ENCODE data around the gene REXO4. TPM values are rescaled to one million over a fixed set of nuclear protein-coding genes. Genes with fewer than 3 reads are reported as not detected.

The REXO4 gene
- total and polyA plus RNA-seq, 2 of the 13 experiments (the other 11 are each of a cell fraction or from before 2014, with no cell fraction given): 18.5 to 30.4 TPM

- TF ChIP-seq, protein P1, sequence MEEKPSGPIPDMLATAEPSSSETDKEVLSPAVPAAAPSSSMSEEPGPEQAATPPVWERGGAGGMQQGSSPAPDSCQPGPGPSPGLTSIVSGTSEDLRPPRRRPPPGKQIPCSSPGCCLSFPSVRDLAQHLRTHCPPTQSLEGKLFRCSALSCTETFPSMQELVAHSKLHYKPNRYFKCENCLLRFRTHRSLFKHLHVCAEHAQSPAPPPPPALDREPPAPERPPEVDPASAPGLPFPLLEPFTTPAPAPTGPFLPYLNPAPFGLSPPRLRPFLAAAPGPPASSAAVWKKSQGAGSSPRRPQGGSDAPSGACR (CRISPR knock-in tag; IDR thresholded peaks at IDR 0.05): 0 out of 2 replicates have a peak, but pooled peaks have one; percentile 78
- TF ChIP-seq PLRG1 (conservative IDR thresholded peaks at IDR 0.05) (no peak), KDM4B (CRISPR knock-in tag; IDR thresholded peaks at IDR 0.05) (no peak), POGK (CRISPR knock-in tag; conservative IDR thresholded peaks at IDR 0.05) (no peak), POGZ (CRISPR knock-in tag; IDR thresholded peaks at IDR 0.05) (no peak), ZNF331 (CRISPR knock-in tag; IDR thresholded peaks at IDR 0.05) (no peak), ZNF33B (CRISPR knock-in tag; IDR thresholded peaks at IDR 0.05) (no peak)
Measured at GRCh38 chr9:133390713-133391112, 27.1 kb downstream of the REXO4 start (continued).

GRCh38 chr9:133389562-133389961 lies 28.2 kb downstream of the REXO4 start:
- no peak for TF ChIP-seq SNAPC2 (CRISPR knock-in tag; IDR thresholded peaks at IDR 0.05)
- no peak for TF ChIP-seq FOXO4 (CRISPR knock-in tag; conservative IDR thresholded peaks at IDR 0.05)
- TF ChIP-seq TBX3 (IDR thresholded peaks at IDR 0.05; ENCODE audit: borderline replicate concordance): no peak
- no peak for TF ChIP-seq PAF1 (CRISPR knock-in tag; IDR thresholded peaks at IDR 0.05)
- H4K20me1 ChIP-seq (ENCODE audit: insufficient read depth, low read length): no peaks in the 10 kb centered on the region
- no peak for FAIRE-seq
- H3K27ac ChIP-seq (ENCODE audit: extremely low read length, insufficient read depth, low read length): no peak overlapping the region
- no peak for DNase-seq (ENCODE audit: low spot score)
- intact Hi-C loops (cut with micrococcal nuclease; ENCODE audit: unreplicated experiment) (no loop called here), in situ Hi-C loops (cut with HindIII; ENCODE audit: extremely low pct_ligation_motif_present, low pct_unique_long_range_greater_than_20kb) (no loop called here)
- no peaks in the 10 kb centered on the region for H3K79me2 ChIP-seq (ENCODE audit: insufficient read depth, low read length)
- no peak overlapping the region for H2AFZ ChIP-seq (ENCODE audit: low read length)
- ChIA-PET POLR2A (interaction anchor here (1.2 kb wide), 1 partner anchor 13 kb away, joined by 3 read pairs; the partner anchor contains the start of gene STKLD1), CTCF (ENCODE audit: low intra/inter-chr PET ratio, low total read pairs) (no interaction called here)
- no TSS peak for BruUV-seq (replicated peaks)
- H3K4me2 ChIP-seq (ENCODE audit: low read depth, low read length): no peak overlapping the region
- no peaks in the 10 kb centered on the region for H3K27me3 ChIP-seq (ENCODE audit: control insufficient read depth in 1 of 2, insufficient read depth in 2 of 2, low read length in 2 of 2)
- ATAC-seq: no peak
- WGBS (ENCODE audit: low lambda C conversion rate): 76% methylated on average over 12 of the region's 13 CpGs
- no peak overlapping the region for H3K9ac ChIP-seq (ENCODE audit: insufficient read depth, low read depth, low read length)
- H3K36me3 ChIP-seq (replicated peaks in 1 of 2; ENCODE audit: control insufficient read depth in 1 of 2, insufficient read depth in 2 of 2, low read length in 2 of 2): no peaks in the 10 kb centered on the region
- H3K9me3 ChIP-seq (ENCODE audit: low read length): no peaks in the 10 kb centered on the region
- no peak overlapping the region for H3K4me3 ChIP-seq (replicated peaks in 1 of 3; ENCODE audit: insufficient read depth in 1 of 3, low read depth in 2 of 3, low read length in 3 of 3)
- H3K4me1 ChIP-seq (ENCODE audit: insufficient read depth, low read length): peaks cover 86% of the 10 kb centered on the region
